Right ventricle myocardium superior (tissue), 1 donor: ENCODE data around the gene TBC1D2B. TPM values are rescaled to one million over a fixed set of nuclear protein-coding genes. Genes with fewer than 3 reads are reported as not detected.

Experiments
- ATAC-seq: fragments of 200-7000 bp; cut with Tn5 transposase; one replicate; pipeline ENCODE4 v1.9.1; 2020; ENCODE audit warnings: mild to moderate bottlenecking; ENCODE audit not compliant: poor library complexity
- DNase-seq: peaks from one replicate; pipeline ENCODE4 v3.0.0-alpha.2; 2020
- intact Hi-C: fragments of 100-400 bp; cut with DNase I; formaldehyde crosslinking; loops from one replicate; pipeline ENCODE4 v1.11.2; 2022
- total RNA-seq: library from RNA; stranded (reverse); fragmentation: NEBNext Ultra II Directional; extraction: Animal tissue kit (Norgen Biotek cat#: 25700); gene quantifications from one replicate; pipeline ENCODE4 v1.2.1, GENCODE V29; 2021
- donor health status: DM: no; HTN: yes; CAD: no; lungs with severe emphysema.

Gene TBC1D2B
- total RNA-seq, 1 donor from 2014 or later, result 9.8 TPM

GRCh38 chr15:78079298-78080087, 2.0 kb upstream of the TBC1D2B start:
- no peak for ATAC-seq
- intact Hi-C loops, result no loop called here
- no peak for DNase-seq

GRCh38 chr15:78077871-78078210, 330 bp upstream of the TBC1D2B start:
- ATAC-seq (no peak), DNase-seq (no peak)
- intact Hi-C loops, result no loop called here

GRCh38 chr15:78076231-78077052, 1.1 kb downstream of the TBC1D2B start:
- ATAC-seq, result peak; percentile 19
- intact Hi-C loops, result no loop called here
- DNase-seq, result no peak

- intact Hi-C loops, result no loop called here
- DNase-seq, result no peak
- peak; percentile 61 for ATAC-seq
Observed at GRCh38 chr15:78075490-78076230, 1.9 kb downstream of the TBC1D2B start.

- no peak for ATAC-seq
- intact Hi-C loops, result no loop called here
- no peak for DNase-seq
Observed at GRCh38 chr15:78073046-78073787, 4.3 kb downstream of the TBC1D2B start.

GRCh38 chr15:78072080-78072892, 5.2 kb downstream of the TBC1D2B start:
- intact Hi-C loops, result no loop called here
- DNase-seq (no peak), ATAC-seq (peak; percentile 24)

- intact Hi-C loops, result no loop called here
- DNase-seq (no peak), ATAC-seq (no peak)
Observed at GRCh38 chr15:78071383-78071782, 6.1 kb downstream of the TBC1D2B start.

GRCh38 chr15:78070049-78070700, 7.3 kb downstream of the TBC1D2B start:
- intact Hi-C loops, result no loop called here
- ATAC-seq (no peak), DNase-seq (no peak)

- DNase-seq (no peak), ATAC-seq (no peak)
- intact Hi-C loops, result no loop called here
Observed at GRCh38 chr15:78069462-78070029, 8.0 kb downstream of the TBC1D2B start.

GRCh38 chr15:78069052-78069414, 8.5 kb downstream of the TBC1D2B start:
- ATAC-seq, result no peak
- intact Hi-C loops, result no loop called here
- DNase-seq, result no peak

- intact Hi-C loops, result no loop called here
- DNase-seq (peak; percentile 50), ATAC-seq (no peak)
Observed at GRCh38 chr15:78067328-78068228, 9.9 kb downstream of the TBC1D2B start.

- ATAC-seq (no peak), DNase-seq (no peak)
- intact Hi-C loops, result no loop called here
Observed at GRCh38 chr15:78065973-78066946, 11.3 kb downstream of the TBC1D2B start.

GRCh38 chr15:78065284-78065872, 12.1 kb downstream of the TBC1D2B start:
- ATAC-seq (peak; percentile 81), DNase-seq (peak; percentile 74)
- intact Hi-C loops, result no loop called here

GRCh38 chr15:78064544-78064943, 13.0 kb downstream of the TBC1D2B start:
- peak; percentile 62 for ATAC-seq
- intact Hi-C loops, result no loop called here
- DNase-seq, result no peak

- DNase-seq (no peak), ATAC-seq (no peak)
- intact Hi-C loops, result no loop called here
Observed at GRCh38 chr15:78063970-78064385, 13.5 kb downstream of the TBC1D2B start.
